HFFc6 (cell line): ENCODE data around the gene MYZAP. TPM values are rescaled to one million over a fixed set of nuclear protein-coding genes. Genes with fewer than 3 reads are reported as not detected.

Experiments used
- DNase-seq: peaks from one replicate; pipeline ENCODE4 v3.0.0-alpha.2; 2018
- H3K27ac Mint-ChIP-seq: 2 replicates; pipeline ENCODE4 v1.8.0; 2020; ENCODE audit warnings: mild to moderate bottlenecking, mixed read lengths
- H3K27me3 Mint-ChIP-seq: 2 replicates; pipeline ENCODE4 v1.8.0; 2021; ENCODE audit warnings: mild to moderate bottlenecking, moderate library complexity, mixed read lengths; ENCODE audit not compliant: insufficient read depth
- H3K36me3 Mint-ChIP-seq: 2 replicates; pipeline ENCODE4 v1.8.0; 2021; ENCODE audit warnings: low read depth, mixed read lengths
- H3K4me1 Mint-ChIP-seq: 2 replicates; pipeline ENCODE4 v1.8.0; 2020; ENCODE audit warnings: low read depth, mixed read lengths
- H3K4me3 Mint-ChIP-seq: 2 replicates; pipeline ENCODE4 v1.8.0; 2020; ENCODE audit warnings: mild to moderate bottlenecking, moderate library complexity, mixed read lengths
- H3K9me3 Mint-ChIP-seq: 2 replicates; pipeline ENCODE4 v1.8.0; 2020; ENCODE audit warnings: mild to moderate bottlenecking, mixed read lengths
- total RNA-seq, 6 experiments: library from RNA; stranded (reverse); fragmentation: NEBNext Ultra II Directional; extraction: Animal tissue kit (Norgen Biotek cat#: 25700); gene quantifications; 2 replicates in 1 of 6; 3 replicates in 5 of 6; pipeline ENCODE4 v1.2.3, GENCODE V29; 2021
- TF ChIP-seq, protein P1 (sequence below): fragments of 200-600 bp; sonication (generic); IDR thresholded peaks from 2 replicates; pipeline ENCODE4 v1.5.0; 2021; ENCODE audit warnings: antibody characterized with exemption, mild to moderate bottlenecking

The MYZAP gene
- total RNA-seq, 6 experiments from 2014 or later = 0.12 TPM; not detected in 5

DNA sequence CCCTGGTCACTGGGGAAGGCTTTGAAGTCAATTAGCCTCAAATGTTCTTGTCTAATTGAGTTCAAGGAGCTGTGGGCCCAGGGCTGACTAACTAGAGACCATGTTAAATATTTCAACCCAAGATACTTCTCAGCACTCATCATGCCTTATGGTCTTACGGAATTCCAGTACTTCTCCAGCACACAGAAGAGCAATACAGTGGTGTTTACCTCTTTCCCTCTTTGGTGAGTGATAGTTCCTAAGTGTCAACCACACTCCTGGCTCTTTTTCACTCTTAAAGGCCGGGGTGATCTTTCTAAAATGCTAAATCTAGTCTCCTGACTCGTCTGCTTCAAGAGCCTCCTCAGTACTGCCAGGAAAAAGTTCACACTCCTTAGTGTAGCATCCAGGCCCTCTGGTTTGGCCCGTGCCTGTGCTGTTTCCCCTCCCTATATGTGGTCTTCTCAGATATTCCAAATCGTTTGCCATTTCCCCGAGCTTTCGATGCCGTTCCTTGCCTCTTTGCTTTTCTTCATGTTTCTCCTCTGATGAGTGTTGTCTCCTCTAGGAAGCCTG, 4.7 kb downstream of the MYZAP start:
- Mint-ChIP-seq H3K4me1 (no peaks in the 10 kb centered on the region), H3K27ac (no peak overlapping the region), H3K27me3 (peaks cover 28% of the 10 kb centered on the region), H3K9me3 (no peaks in the 10 kb centered on the region), H3K36me3 (no peaks in the 10 kb centered on the region), H3K4me3 (no peak overlapping the region)
- TF ChIP-seq, protein P1, sequence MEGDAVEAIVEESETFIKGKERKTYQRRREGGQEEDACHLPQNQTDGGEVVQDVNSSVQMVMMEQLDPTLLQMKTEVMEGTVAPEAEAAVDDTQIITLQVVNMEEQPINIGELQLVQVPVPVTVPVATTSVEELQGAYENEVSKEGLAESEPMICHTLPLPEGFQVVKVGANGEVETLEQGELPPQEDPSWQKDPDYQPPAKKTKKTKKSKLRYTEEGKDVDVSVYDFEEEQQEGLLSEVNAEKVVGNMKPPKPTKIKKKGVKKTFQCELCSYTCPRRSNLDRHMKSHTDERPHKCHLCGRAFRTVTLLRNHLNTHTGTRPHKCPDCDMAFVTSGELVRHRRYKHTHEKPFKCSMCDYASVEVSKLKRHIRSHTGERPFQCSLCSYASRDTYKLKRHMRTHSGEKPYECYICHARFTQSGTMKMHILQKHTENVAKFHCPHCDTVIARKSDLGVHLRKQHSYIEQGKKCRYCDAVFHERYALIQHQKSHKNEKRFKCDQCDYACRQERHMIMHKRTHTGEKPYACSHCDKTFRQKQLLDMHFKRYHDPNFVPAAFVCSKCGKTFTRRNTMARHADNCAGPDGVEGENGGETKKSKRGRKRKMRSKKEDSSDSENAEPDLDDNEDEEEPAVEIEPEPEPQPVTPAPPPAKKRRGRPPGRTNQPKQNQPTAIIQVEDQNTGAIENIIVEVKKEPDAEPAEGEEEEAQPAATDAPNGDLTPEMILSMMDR = no peak
- no peak for DNase-seq

DNA sequence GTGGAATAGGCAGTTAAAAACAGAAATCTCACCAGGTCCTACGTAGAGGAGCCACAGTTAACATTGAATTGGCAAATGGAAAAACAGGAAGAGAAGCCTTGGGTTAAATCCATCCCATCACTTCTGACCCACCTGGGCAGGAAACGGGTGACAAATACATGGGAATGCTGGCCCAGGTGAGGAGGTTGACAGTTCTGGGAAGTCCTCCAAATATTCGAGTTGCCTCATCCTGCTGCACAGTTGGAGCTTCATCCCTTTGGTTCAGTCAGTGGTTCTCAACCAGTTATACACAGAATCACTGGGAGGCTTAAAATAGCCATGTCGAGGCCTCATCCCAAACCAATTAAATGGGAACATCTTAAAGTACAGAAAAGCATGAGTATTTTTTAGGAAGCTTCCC, 5.3 kb downstream of the MYZAP start:
- H3K27ac Mint-ChIP-seq = no peak overlapping the region
- H3K27me3 Mint-ChIP-seq = peaks cover 32% of the 10 kb centered on the region
- H3K4me1 Mint-ChIP-seq = no peaks in the 10 kb centered on the region
- H3K9me3 Mint-ChIP-seq = no peaks in the 10 kb centered on the region
- no peak overlapping the region for H3K4me3 Mint-ChIP-seq
- DNase-seq = no peak
- TF ChIP-seq, protein P1 = no peak
- no peaks in the 10 kb centered on the region for H3K36me3 Mint-ChIP-seq

DNA sequence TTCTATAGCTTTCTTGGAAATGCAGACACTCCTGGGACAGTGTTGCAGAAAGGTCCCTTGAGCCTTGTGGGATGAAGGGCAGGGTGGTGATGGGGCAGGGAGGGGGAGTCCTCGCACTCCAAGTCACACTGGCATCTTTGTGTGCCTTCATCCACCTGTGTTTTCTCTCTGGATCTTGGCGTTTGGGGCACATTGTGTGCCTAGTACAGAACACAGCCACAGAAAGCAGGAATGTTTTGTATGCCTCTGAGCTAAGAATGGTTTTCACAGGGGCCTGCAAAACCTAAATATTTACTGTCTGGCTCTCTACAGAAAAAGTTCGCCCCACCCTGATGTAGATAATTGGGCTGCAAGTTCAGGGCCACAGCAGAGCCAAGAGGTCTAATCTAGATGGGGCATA, 5.7 kb downstream of the MYZAP start:
- TF ChIP-seq, protein P1 = no peak
- no peak for DNase-seq
- H3K4me3 Mint-ChIP-seq = no peak overlapping the region
- H3K4me1 Mint-ChIP-seq = no peaks in the 10 kb centered on the region
- H3K27ac Mint-ChIP-seq = no peak overlapping the region
- H3K27me3 Mint-ChIP-seq = peaks cover 34% of the 10 kb centered on the region
- H3K9me3 Mint-ChIP-seq = no peaks in the 10 kb centered on the region
- no peaks in the 10 kb centered on the region for H3K36me3 Mint-ChIP-seq

DNA sequence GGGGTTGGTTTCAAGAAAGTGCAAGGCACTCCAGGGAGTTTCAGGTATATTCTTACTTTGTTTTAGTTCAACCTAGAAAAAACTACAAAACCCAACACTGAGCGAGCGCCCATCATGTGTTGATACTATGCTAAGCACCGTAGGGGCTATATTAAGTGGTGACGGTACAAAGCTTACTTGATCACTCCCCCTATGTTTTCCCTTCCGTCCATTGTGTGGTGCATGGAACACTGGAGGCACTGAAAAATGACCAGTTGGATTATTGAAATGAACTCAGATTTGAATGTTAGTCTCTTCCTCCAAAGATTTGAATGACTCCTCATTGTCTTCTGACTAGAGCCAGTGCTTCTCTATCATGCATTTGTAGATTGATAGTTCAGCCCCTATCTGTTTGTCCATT, 6.6 kb downstream of the MYZAP start:
- TF ChIP-seq, protein P1 = no peak
- H3K27me3 Mint-ChIP-seq = peaks cover 29% of the 10 kb centered on the region
- no peaks in the 10 kb centered on the region for H3K36me3 Mint-ChIP-seq
- no peak for DNase-seq
- H3K9me3 Mint-ChIP-seq = no peaks in the 10 kb centered on the region
- no peaks in the 10 kb centered on the region for H3K4me1 Mint-ChIP-seq
- H3K4me3 Mint-ChIP-seq = no peak overlapping the region
- no peak overlapping the region for H3K27ac Mint-ChIP-seq

DNA sequence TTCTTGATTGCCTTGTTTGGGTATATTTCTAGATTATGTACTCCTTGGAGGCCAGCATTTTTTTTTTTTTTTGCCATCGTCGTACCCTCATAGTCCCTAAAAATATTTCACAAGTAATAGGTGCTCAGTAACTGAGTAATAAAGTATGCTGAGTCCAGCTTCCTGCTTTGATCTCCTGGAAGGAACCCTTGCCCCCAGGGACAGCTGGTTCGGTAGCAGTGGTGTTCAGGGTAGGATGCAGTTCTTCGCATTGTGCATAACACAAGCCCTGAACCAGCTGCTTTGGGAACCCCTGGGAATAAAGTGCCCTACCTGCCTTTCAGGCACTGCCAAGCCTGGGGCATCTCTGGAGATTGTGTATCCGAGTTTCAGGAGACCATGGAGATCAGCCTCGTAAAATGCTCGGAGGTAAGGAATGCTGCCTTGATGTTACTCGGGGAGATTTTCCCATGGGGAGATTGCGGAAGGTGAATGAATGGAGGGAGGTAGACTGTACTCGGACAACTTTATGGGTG, 7.6 kb downstream of the MYZAP start:
- TF ChIP-seq, protein P1 = no peak
- Mint-ChIP-seq H3K36me3 (no peaks in the 10 kb centered on the region), H3K27ac (no peak overlapping the region), H3K4me1 (no peaks in the 10 kb centered on the region), H3K4me3 (no peak overlapping the region), H3K27me3 (peaks cover 29% of the 10 kb centered on the region), H3K9me3 (no peaks in the 10 kb centered on the region)
- DNase-seq = no peak
